Breast epithelium (tissue), 3 donors: ENCODE data around the gene PRR20G.

Experiments
- POLR2A ChIP-seq: fragments of 450-650 bp; IDR thresholded peaks from one replicate; pipeline ENCODE4 v1.6.1; 2016; ENCODE audit warnings: antibody characterized with exemption, mild to moderate bottlenecking, moderate library complexity
- TF ChIP-seq, protein P1 (sequence below), 3 donors: fragments of 450-650 bp; IDR thresholded peaks; one replicate each; pipeline ENCODE4 v1.5.1; 2016 to 2017; ENCODE audit warnings: antibody characterized with exemption in 3 of 3, mild to moderate bottlenecking in 3 of 3, moderate library complexity in 3 of 3

DNA sequence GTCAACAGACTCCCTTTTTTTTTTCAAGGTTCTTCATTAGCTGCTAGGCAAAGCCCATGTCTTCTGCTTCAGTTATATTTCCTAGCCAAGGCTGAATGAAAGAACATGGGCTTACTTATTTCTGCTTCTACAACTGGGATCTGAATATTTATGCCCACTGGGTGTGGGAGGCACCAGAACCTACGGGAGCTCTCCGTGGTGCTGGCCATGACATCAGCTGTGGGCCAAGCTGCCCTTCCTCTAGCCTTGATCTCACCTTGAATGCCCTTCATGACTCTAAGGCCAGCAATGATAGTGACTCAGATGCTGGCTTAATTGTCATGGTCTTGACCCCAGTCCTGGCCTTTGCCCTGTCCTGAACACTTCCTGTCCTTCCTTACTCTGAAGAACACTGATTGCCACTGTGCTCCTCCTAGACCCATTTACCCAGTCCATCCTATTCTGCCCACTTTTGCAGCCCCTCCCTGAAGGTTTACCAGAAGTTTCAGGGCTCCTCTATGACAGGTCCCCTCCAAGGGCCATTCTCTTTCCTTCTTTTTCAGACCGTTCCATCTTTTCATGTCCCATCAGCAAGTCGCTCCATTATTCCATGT lies 32.8 kb upstream of the PRR20G start:
- TF ChIP-seq, protein P1, sequence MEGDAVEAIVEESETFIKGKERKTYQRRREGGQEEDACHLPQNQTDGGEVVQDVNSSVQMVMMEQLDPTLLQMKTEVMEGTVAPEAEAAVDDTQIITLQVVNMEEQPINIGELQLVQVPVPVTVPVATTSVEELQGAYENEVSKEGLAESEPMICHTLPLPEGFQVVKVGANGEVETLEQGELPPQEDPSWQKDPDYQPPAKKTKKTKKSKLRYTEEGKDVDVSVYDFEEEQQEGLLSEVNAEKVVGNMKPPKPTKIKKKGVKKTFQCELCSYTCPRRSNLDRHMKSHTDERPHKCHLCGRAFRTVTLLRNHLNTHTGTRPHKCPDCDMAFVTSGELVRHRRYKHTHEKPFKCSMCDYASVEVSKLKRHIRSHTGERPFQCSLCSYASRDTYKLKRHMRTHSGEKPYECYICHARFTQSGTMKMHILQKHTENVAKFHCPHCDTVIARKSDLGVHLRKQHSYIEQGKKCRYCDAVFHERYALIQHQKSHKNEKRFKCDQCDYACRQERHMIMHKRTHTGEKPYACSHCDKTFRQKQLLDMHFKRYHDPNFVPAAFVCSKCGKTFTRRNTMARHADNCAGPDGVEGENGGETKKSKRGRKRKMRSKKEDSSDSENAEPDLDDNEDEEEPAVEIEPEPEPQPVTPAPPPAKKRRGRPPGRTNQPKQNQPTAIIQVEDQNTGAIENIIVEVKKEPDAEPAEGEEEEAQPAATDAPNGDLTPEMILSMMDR (IDR thresholded peaks at IDR 0.05), result no peak
- no peak for TF ChIP-seq POLR2A
